ENCODE measurements around the gene NKRF. TPM values are rescaled to one million over a fixed set of nuclear protein-coding genes. Genes with fewer than 3 reads are reported as not detected.

The NKRF gene
- total RNA-seq, 1 experiment from 2014 or later: 18.0 TPM

- peaks cover 13% of the 10 kb centered on the region for H3K27me3 Mint-ChIP-seq (ENCODE audit: unreplicated experiment)
- intact Hi-C loops (cut with micrococcal nuclease; ENCODE audit: unreplicated experiment): no loop called here
- H3K27ac Mint-ChIP-seq (ENCODE audit: unreplicated experiment): no peak overlapping the region
- no peaks in the 10 kb centered on the region for H3K9me3 Mint-ChIP-seq (ENCODE audit: low read depth, unreplicated experiment)
- no peaks in the 10 kb centered on the region for H3K36me3 Mint-ChIP-seq (ENCODE audit: insufficient read depth, unreplicated experiment)
- no TSS peak for BruUV-seq (replicated peaks)
- CTCF ChIA-PET: interaction anchor here (0.7 kb wide), 1 partner anchor 35 kb away, joined by 3 read pairs; no protein-coding TSS in a partner anchor
- no peaks in the 10 kb centered on the region for H3K4me1 Mint-ChIP-seq (ENCODE audit: low read depth, unreplicated experiment)
- no peak for DNase-seq
- H3K4me3 Mint-ChIP-seq (ENCODE audit: low read depth, unreplicated experiment): no peak overlapping the region
- no peak for TF ChIP-seq CTCF (IDR thresholded peaks at IDR 0.05; ENCODE audit: unreplicated experiment)
Observed at GRCh38 chrX:119647552-119648420, 41.6 kb upstream of the NKRF start.

GRCh38 chrX:119647089-119647488, 40.9 kb upstream of the NKRF start:
- no TSS peak for BruUV-seq (replicated peaks)
- intact Hi-C loops (cut with micrococcal nuclease; ENCODE audit: unreplicated experiment): no loop called here
- H3K27ac Mint-ChIP-seq (ENCODE audit: unreplicated experiment): no peak overlapping the region
- DNase-seq: no peak
- no peaks in the 10 kb centered on the region for H3K9me3 Mint-ChIP-seq (ENCODE audit: low read depth, unreplicated experiment)
- peaks cover 13% of the 10 kb centered on the region for H3K27me3 Mint-ChIP-seq (ENCODE audit: unreplicated experiment)
- no peak overlapping the region for H3K4me3 Mint-ChIP-seq (ENCODE audit: low read depth, unreplicated experiment)
- TF ChIP-seq CTCF (IDR thresholded peaks at IDR 0.05; ENCODE audit: unreplicated experiment): no peak
- no peaks in the 10 kb centered on the region for H3K36me3 Mint-ChIP-seq (ENCODE audit: insufficient read depth, unreplicated experiment)
- CTCF ChIA-PET: interaction anchor here (0.7 kb wide), 1 partner anchor 35 kb away, joined by 3 read pairs; no protein-coding TSS in a partner anchor
- no peaks in the 10 kb centered on the region for H3K4me1 Mint-ChIP-seq (ENCODE audit: low read depth, unreplicated experiment)

GRCh38 chrX:119646515-119646914, 40.3 kb upstream of the NKRF start:
- intact Hi-C loops (cut with micrococcal nuclease; ENCODE audit: unreplicated experiment): no loop called here
- Mint-ChIP-seq H3K9me3 (ENCODE audit: low read depth, unreplicated experiment) (no peaks in the 10 kb centered on the region), H3K4me1 (ENCODE audit: low read depth, unreplicated experiment) (no peaks in the 10 kb centered on the region), H3K27ac (ENCODE audit: unreplicated experiment) (no peak overlapping the region), H3K36me3 (ENCODE audit: insufficient read depth, unreplicated experiment) (no peaks in the 10 kb centered on the region), H3K27me3 (ENCODE audit: unreplicated experiment) (peaks cover 13% of the 10 kb centered on the region), H3K4me3 (ENCODE audit: low read depth, unreplicated experiment) (no peak overlapping the region)
- no peak for DNase-seq
- no peak for TF ChIP-seq CTCF (IDR thresholded peaks at IDR 0.05; ENCODE audit: unreplicated experiment)
- no TSS peak for BruUV-seq (replicated peaks)
- CTCF ChIA-PET: no interaction called here

- DNase-seq: no peak
- Mint-ChIP-seq H3K27ac (ENCODE audit: unreplicated experiment) (no peak overlapping the region), H3K9me3 (ENCODE audit: low read depth, unreplicated experiment) (no peaks in the 10 kb centered on the region), H3K27me3 (ENCODE audit: unreplicated experiment) (peaks cover 13% of the 10 kb centered on the region), H3K36me3 (ENCODE audit: insufficient read depth, unreplicated experiment) (no peaks in the 10 kb centered on the region), H3K4me3 (ENCODE audit: low read depth, unreplicated experiment) (no peak overlapping the region), H3K4me1 (ENCODE audit: low read depth, unreplicated experiment) (no peaks in the 10 kb centered on the region)
- CTCF ChIA-PET: no interaction called here
- intact Hi-C loops (cut with micrococcal nuclease; ENCODE audit: unreplicated experiment): no loop called here
- TF ChIP-seq CTCF (IDR thresholded peaks at IDR 0.05; ENCODE audit: unreplicated experiment): no peak
- no TSS peak for BruUV-seq (replicated peaks)
Observed at GRCh38 chrX:119643696-119644095, 37.5 kb upstream of the NKRF start.

Measured in Calu3 (cell line).